A549 treated with ZK216348 at 1 μM for 4 hours (cell line): ENCODE measurements around the gene OR9Q1. TPM values are rescaled to one million over a fixed set of nuclear protein-coding genes. Genes with fewer than 3 reads are reported as not detected.

Source experiments
- total RNA-seq: library from RNA; stranded (reverse); fragments of 200-300 nt; extraction: Qiagen RNA extraction; gene quantifications from 5 replicates; pipeline ENCODE4 v1.2.3, GENCODE V29; 2022; ENCODE audit warnings: low read depth

The OR9Q1 gene, protein sequence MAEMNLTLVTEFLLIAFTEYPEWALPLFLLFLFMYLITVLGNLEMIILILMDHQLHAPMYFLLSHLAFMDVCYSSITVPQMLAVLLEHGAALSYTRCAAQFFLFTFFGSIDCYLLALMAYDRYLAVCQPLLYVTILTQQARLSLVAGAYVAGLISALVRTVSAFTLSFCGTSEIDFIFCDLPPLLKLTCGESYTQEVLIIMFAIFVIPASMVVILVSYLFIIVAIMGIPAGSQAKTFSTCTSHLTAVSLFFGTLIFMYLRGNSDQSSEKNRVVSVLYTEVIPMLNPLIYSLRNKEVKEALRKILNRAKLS
- total RNA-seq: not detected in 5 replicates

DNA sequence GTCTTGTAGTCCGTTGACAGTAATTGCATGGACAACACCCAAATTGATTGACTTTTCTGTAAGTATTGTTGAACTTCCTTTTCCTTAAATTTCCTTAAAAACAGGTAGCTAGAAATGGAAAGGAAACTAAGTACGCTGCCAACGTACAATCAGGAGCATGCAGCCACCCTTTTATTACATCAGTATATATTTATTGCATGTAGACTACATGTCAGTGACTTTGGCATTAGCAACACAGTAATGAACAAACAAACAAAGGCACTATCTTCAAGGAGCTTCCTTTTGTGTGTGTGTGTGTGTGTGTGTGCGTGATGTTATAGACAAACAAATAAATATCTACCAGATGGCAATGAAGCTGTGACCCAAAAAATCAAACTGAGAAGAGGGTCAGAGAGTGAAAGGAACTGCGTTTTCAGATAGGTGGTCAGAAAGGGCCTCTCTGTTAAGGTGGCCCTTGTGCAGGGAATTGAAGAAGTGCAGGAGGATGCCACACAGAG is at the start of gene OR9Q1:
TSS of gene OR9Q1 (plus strand) at position 447 of the 497 bp plus-strand sequence. CDS start 155,564 bp downstream, outside the sequence.

DNA sequence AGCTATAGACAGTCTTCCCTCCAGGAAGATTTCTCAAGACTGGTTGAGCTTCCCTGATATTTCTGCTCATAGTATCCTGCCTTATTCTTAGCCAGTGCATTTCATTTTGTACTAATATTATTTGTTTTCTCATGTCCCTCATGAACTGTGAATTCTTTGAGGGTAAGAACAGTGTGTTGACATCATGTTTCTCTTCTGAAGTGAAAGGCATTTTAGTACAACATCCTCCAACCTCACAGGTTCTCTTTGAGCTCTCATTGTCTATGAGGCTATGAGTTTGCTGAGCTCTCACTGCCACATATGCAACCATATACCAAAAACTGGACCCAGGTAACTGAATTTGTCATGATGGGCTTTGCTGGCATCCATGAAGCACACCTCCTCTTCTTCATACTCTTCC is 7.0 kb downstream of the OR9Q1 start, which contains the start of gene OR6Q1:
TSS of gene OR6Q1 (plus strand) at position 301 of the 400 bp plus-strand sequence. CDS start at position 301, 0 bp downstream.

DNA sequence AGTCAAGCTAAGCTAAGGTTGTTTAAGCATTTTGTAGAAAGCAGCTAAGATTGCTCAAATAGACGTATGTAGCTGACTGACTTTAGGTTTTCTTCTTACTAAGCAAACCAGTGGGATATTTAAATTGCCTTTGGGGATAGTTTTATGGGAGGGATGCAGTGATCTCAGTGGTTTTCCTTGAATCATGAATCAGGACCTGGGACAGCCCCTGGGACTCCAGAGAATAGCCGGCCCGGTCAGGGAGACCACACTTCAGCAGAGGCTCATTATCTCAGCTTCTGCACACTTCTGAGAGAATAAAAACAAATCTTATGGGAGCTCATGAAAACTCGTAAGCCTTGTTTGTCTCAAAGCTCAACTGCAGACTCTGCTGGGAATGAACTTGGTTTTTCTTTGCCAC is 101.8 kb downstream of the OR9Q1 start, which contains the start of gene OR9I1:
TSS of gene OR9I1 (minus strand) at position 62 of the 400 bp plus-strand sequence. CDS start 6,086 bp downstream, outside the sequence.

DNA sequence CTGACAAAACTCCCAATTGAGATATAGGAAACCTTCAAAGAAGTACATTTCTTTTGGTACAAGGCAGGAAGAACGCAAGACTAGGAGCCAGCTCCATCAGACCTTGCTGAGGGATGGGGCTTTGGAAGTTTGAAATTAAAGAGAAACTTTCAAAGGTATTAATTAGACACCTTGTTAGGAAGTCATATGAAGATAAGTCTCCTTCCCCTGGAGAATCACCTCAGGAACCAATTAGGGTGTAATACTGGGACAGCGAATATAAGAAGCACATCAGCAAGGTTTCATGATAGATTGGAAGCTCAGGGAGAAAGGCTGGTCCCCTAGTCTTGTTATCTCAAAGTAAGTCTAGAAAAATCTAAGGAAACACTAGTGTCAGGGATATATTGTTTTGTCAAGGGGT is 165.1 kb downstream of the OR9Q1 start, which contains the start of gene OR9Q2:
TSS of gene OR9Q2 (plus strand) at position 301 of the 400 bp plus-strand sequence. CDS start 1,421 bp downstream, outside the sequence.

DNA sequence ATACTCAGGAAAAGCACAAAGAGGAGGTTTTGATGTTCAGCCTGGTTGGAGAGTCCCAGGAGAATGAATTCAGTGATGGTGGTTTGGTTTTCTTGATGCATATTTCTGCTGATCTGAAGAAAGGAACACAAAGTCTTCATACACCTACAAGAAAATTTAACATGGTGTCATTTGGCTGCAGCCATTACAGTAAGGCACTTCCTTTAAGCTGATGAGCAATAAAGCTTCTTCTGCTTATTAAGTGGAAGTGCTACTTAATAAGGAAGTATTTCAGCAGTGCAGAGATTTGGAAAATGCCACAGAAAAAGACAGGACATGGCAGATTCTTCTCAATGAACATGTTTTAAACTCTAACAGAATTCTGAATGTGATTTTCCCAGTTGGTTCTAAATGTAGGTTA is 180.4 kb downstream of the OR9Q1 start, which contains the start of gene OR1S2:
TSS of gene OR1S2 (minus strand) at position 101 of the 400 bp plus-strand sequence. CDS start at position 101, 0 bp downstream.

DNA sequence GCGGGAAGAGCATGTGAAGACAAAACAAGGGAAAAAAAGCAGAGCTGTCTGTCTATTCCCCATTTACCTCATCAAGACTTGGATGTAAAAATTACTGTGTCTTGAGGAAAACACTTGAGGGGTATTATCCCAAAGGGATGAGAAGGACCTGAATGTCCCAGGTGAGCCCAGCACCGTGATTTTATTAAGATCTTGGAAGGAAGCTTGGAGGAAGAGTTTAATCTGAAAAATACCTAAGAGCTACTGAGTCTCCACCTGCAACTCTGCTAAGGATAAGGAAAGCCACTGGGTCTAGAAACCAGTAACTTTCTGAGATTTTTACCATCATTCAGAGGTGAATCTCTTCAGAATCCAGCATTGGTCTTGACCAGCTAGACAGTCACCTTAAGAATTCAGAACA is 188.7 kb downstream of the OR9Q1 start, which contains the start of gene OR1S1:
TSS of gene OR1S1 (plus strand) at position 301 of the 400 bp plus-strand sequence.

Other genes starting within 250 kb of the OR9Q1 start
- gene OR6Q1, start 7.1 kb downstream of the OR9Q1 start, total RNA-seq: not detected in 5 replicates
- gene OR9I1, start 101.6 kb downstream of the OR9Q1 start, total RNA-seq: not detected in 5 replicates
- not detected in 5 replicates for gene OR9Q2, start 165.2 kb downstream of the OR9Q1 start, total RNA-seq
- gene OR1S2, start 180.3 kb downstream of the OR9Q1 start, total RNA-seq: not detected in 5 replicates
- not detected in 5 replicates for gene OR1S1, start 188.8 kb downstream of the OR9Q1 start, total RNA-seq
- gene OR10Q1, start 205.0 kb downstream of the OR9Q1 start, total RNA-seq: not detected in 5 replicates
- not detected in 5 replicates for gene OR10W1, start 244.4 kb downstream of the OR9Q1 start, total RNA-seq